Vagina (tissue), 2 donors: ENCODE data around the gene GPRIN1.

Experiments
- CTCF ChIP-seq, 3 experiments: fragments of 450-650 bp in 2 of 3; fragments of 200-600 bp in 1 of 3; sonication (generic) in 1 of 3; IDR thresholded peaks; one replicate each; pipeline ENCODE4 v1.5.1; 2017 to 2019; ENCODE audit warnings: antibody characterized with exemption in 3 of 3, mild to moderate bottlenecking in 2 of 3, moderate library complexity in 2 of 3
- POLR2A ChIP-seq, 2 donors: fragments of 450-650 bp; IDR thresholded peaks; one replicate each; pipeline ENCODE4 v1.6.1; 2017; ENCODE audit warnings: antibody characterized with exemption in 2 of 2, mild to moderate bottlenecking in 2 of 2, moderate library complexity in 2 of 2

- peak in 2 of 3 experiments; percentile 21 to 36 for TF ChIP-seq CTCF (IDR thresholded peaks at IDR 0.05)
- TF ChIP-seq POLR2A (IDR thresholded peaks at IDR 0.05), result no peak
Measured at GRCh38 chr5:176578391-176578808, 31.6 kb downstream of the GPRIN1 start.
